D341Med (cell line): ENCODE data around the gene NPW.
"Not testable (repeated sequence)": the region's sequence is repeated elsewhere in the genome, so short reads cannot be mapped to it uniquely, and the experiment has no call there.

ENCODE experiments used
- DNase-seq: peaks from one replicate; pipeline ENCODE4 v3.0.0; 2012; ENCODE audit warnings: low spot score

NPW gene

DNA sequence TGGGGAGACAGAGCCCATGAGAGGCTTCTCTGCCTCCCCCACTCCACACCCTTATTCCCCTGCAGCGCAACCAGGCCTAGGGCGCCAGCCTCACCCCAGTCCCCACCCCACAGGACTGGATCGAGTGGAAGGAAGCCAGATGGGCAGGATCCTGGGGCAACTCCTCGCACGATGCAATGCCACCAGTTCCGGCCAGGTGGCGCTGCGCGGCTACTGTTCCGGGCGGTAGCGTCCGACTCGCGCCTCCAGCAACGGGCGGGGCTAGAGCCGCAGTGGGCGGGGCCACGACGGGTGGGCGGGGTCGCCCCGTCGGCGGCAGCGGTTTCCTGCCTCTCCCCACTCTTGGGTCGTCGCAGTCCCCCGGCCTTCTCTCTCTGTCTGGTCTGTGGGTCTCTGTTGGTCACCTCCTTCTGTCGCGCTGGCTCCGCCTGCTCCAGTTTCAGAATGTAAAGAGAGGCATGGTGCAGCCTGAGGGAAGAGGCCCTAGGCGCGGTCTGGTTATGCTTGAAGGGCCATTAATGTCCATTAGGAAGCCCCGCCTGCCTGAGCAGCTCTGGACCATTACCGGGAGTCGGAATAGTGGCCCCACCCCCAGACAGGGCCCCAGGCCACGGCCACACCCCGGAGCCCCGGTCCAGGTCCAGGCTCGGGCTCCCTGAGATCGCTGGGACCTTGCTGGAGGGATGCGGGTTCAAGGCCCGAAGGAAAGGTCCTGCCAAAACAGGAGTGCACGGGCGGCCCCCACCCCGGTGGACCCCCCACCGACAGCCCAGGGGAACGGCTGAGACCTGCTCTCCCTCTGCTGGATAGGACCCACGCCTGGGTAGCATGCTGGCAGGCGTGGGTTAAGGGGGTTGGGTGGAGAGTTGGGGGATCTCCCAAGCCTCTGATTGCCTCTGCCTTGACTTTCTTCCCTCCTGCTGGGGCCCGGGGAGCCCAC lies 3.8 kb downstream of the NPW start:
- DNase-seq: peak; percentile 96

DNA sequence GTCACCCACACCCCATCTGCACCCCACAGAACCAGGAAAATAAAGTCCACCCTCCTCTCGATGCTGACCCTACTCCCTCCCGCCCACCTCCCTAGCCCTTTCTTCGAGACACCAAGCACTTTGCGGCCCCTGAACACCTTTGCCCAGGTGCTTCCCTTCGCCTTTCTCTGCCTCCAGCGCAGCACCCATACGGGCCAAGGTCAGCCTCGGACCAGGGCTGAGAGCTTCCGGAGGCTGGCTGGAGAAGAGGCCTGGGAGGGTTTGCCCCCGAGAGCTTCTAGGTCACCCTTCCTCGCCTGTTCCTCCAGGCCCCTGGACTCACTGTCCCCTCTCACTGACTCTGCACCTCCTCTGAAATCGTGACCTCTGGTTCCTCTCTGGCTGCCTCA lies 4.4 kb downstream of the NPW start:
- no peak for DNase-seq

GRCh38 chr16:2025251-2025650 lies 5.7 kb downstream of the NPW start:
- no peak for DNase-seq

DNA sequence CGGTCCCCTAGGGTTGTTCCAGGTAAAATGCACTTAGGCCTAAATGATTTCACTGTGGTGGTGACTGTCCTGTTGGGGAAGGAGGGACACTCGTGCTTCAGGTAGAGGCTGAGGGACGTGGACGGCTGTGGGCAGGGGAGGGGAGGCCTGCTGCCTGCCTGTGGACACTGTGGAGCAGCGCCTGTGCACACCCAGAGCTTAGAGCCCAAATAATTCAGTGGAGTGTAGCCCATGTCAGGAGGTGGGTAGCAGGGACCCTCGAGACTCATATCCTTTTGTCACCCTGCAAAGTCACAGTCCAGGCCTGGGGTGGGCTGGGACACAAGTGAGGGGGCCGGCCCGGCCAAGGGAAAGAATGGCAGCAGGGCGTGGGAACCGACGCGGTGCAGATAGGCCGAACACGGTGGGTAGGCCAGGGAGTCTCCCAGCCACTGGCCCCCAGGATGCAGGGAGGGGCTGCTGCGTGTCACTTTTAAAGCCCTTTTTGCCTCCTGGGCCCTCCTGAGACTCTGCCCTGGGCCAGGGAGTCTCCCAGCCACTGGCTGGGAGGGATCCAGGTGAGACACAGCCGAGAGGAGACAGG lies 6.4 kb downstream of the NPW start:
- no peak for DNase-seq

GRCh38 chr16:2026461-2027023 lies 7.0 kb downstream of the NPW start, which contains the start of gene NHERF2:
TSS of gene NHERF2 (plus strand) at chr16:2026902. CDS start at chr16:2027006, 104 bp downstream.
- DNase-seq: peak; percentile 83

DNA sequence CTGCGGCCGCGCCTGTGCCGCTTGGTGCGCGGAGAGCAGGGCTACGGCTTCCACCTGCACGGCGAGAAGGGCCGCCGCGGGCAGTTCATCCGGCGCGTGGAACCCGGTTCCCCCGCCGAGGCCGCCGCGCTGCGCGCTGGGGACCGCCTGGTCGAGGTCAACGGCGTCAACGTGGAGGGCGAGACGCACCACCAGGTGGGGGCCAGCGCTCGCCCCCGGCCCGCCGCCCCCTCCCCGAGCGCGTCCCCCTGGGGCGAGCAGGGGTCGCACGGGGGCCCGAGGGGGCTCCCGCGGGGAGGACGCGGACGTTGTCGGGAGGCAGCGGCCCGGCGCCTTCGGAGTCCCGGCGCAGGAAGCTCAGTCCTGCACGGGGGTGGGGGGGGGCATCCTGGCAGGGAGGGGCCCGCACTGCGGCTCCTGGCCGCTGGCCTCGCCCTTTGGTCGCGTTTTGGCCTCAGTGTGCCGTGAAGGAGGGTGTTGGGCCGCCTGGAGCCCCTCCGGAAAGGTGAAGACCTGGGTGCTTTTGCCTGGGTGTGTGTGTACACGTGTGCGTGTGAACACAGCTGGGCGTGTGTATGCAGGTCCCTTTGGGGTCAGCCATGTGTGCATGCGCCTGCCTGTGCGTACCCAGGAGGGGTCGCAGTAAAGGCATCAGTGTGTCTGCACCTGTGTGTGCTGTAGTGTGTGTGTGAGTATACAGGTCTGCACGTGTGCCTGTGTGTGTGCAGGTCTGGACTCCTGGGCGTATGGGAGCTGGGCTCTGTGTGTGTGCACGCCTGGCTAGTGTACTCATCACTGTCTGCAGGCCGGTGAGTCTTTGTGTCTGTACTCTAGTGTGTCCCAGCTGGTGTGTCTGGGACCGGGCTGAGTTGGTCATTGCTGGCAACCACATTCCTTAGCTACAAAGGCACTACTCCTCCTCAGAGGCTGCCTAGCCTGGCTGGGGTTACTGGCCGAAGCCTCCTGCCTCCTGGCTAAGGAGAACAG lies 7.7 kb downstream of the NPW start:
- no peak for DNase-seq

GRCh38 chr16:2028146-2028545 lies 8.6 kb downstream of the NPW start:
- no peak for DNase-seq

DNA sequence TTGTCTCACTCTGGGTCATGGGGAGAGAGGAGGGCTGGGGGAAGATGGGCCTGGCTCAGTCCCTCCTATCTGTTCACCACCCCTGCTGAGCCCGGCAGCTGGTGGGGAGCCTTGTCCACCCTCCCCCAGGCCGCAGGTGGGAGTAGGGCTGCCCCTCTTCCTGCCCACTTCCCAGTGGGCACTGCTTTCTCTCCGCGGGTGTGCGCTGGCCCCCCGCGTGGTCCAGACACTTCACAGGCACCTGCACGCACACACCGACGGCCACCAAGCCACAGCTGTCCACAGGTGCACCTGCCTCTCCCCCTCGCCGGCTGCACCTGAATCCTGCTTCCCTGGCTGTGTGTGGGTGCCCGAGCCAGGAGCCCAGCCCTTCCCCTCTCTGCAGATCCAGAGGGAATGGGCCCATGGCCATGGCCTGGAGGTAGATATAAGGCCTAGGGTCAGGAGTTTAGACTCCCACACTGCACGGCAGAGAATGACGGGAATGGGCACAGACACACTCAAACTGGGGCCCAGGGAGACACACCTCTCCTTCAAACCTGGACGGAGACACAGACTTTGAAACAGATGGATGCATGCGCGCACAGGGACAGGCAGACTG lies 9.1 kb downstream of the NPW start:
- no peak for DNase-seq

GRCh38 chr16:2029350-2029749 lies 9.8 kb downstream of the NPW start:
- no peak for DNase-seq

GRCh38 chr16:2030036-2030435 lies 10.5 kb downstream of the NPW start:
- no peak for DNase-seq

DNA sequence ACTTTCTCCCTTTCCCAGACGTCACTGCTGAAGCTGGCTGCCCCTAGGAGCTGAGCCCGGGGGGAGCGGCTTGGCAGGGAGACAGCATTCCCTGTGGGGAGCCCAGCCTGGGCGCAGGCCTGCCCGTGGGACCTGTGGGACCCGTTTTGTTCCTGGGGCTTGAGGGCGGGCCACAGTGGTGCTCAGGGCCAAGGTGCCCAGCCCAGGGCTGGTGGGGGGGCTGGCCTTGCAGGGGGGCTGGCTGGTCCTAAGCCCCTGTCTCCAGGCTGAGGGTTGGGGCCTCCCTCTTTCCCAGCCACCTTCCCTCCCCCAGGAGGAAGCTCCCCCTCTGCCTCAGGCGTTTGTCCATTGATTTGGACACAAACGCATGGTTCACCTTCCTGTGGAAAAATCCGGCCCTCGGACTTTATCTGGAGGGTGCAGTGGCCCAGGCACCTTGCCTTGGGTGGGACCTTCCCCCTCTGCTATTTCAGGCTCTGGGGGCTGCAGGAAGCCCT lies 11.5 kb downstream of the NPW start:
- no peak for DNase-seq

- no peak for DNase-seq
These were observed 12.9 kb downstream of the NPW start for GRCh38 chr16:2032285-2033056.

DNA sequence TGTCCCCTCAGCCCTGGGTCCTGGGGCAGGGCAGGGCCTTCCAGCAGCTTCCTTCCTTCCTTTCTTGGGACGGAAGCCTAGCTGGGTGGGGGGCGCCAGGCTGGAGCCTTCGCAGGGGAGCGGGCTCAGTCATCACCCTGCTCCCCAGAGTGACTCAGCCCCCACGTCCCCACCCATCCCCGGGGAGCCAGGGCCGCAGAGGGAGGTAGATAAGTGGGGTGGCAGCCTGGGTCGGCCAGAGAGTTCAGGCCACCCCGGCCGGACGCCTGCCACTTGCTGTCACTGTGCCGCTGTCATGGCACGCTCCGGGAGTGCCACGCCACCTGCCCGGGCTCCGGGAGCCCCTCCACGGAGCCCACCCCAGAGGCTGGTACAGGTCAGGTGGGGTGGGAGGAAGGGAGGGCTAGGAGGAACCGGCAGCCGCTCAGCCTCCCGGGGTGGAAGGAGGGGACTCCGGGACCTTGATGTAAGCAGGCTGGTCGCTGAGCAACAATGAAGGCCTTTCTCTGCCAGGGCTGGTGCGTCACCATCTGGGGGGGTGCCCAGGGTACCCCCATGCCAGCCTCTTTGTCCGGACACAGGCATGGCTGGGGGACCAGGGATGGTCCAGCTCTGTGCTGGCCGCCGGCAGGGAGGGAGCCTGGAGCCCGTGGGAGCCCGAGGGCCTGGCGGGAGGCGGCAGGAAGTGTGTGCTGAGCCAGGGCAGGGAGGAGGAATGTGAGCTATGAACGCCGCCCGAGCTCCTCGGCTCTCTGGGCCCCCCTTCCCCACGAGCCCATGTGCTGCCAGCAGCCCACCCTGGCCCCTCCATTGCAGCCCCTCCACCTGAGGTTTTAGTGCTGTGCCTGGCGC lies 13.7 kb downstream of the NPW start:
- no peak for DNase-seq

DNA sequence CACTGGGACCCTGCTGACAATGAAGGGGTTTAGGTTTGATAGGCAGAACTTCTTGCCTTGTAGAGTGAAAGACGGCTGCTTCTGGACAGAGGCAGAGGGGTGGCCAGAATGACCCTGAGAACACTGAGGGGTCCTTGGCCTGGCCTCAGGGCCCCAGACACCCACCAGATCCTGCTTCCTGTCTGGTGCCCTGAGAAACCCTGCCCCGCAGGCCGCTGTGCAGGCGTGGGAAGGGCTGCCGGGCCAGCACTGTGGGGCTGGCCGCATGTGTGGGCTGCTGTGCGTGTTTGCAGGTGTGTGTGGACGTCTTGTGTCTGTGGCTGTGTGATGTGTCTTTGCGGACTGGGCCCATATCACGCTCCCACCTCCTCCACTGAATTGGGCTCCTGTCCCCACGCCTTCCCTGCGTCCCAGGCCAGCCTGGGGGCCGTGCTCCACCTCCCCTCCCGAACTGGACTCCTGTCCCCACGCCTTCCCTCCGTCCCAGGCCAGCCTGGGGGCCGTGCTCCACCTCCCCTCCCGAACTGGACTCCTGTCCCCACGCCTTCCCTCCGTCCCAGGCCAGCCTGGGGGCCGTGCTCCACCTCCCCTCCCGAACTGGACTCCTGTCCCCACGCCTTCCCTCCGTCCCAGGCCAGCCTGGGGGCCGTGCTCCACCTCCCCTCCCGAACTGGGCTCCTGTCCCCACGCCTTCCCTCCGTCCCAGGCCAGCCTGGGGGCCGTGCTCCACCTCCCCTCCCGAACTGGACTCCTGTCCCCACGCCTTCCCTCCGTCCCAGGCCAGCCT lies 14.5 kb downstream of the NPW start:
- DNase-seq: not testable (repeated sequence)

- DNase-seq: no peak
These were observed 15.3 kb downstream of the NPW start for GRCh38 chr16:2034696-2035430.

DNA sequence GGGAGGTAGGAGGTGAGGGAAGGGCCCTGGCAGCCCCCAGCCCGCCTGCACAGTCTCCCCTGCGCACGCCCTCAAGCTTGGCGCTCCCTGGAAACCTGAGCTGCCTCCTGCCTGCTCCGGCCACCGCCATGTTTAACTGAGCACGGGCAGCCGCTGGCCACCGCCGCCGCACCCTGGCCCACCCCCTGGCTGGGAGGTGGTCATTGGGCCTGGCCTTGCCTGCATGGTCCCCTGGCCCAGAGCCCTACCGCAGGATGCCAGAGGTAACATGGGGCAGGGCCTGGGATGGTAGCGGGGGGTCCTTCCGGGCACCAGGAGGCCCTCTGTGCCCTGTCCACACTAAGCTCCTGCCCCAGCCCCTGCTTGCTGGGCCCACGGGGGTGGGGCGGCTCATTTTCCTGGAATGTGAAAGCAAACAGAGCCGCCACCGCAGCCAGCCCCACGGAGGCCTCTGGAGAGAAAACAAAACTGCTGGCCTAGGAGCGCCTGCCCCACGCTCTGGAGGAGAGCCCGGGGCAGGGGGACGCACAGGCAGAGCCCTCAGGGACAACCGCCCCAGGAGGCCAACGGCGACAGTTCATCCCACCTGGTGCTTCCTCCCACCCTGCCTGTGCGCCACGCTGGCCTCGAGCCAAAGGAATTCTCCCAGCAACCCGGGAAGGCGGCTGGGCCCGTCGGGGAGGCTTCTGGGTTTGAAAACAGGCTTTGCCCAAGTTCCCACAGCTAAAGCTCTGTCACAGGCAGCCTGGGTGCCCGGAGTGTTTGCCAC lies 16.0 kb downstream of the NPW start:
- peak; percentile 75 for DNase-seq
